Stimulated activated CD4-positive, alpha-beta T cell treated with anti-CD3 and anti-CD28 coated beads, Interleukin-15, amount 100 ng/mL, for 24 hours (primary cell): ENCODE measurements around the gene SH3YL1.
"Not testable (repeated sequence)": the region's sequence is repeated elsewhere in the genome, so short reads cannot be mapped to it uniquely, and the experiment has no call there.

Experiments used
- DNase-seq: peaks from one replicate; pipeline ENCODE4 v3.0.0-alpha.2; 2020

SH3YL1 gene

DNA sequence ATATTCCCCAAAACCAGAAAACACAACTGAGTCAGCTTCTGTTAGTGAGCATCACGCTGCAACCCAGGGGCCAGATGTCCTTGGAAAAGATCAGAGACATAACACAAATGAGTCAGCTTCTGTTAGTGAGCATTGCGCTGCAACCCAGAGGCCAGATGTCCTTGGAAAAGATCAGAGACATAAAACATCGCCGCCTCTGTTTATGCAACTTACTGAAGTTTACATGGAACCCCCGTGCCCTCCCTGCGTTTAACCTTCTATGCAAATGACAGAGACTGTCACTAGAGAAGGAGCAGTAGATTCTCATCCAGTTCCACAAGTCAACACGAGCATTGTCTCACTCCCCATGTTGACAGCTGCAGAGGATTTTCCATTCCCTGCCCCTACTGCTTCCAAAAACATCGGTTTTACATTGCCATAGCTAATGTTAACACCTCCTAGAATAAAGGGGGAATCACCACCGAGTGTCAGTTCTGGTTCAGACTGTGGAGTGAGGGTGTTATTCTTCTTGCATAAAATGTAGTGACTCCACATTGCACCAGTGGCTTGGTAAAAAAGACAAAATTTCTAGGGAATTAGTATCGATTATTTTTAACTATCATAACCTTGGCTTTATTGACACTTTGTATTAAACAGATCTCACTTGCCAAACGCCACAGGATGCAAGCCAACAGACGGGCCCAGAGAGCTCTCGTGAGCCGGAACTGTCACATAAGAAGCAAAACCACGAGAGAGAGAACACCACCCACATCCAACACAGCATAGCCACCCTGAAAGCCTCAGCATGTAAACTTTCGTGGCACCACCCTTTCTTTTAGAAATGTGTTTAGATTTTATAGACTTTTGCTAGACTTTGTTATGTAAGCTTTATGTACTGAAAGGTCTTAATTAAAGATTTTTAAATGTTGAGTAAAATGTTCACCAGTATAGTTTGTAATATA lies 87.7 kb downstream of the SH3YL1 start:
- DNase-seq, result peak; percentile 51

DNA sequence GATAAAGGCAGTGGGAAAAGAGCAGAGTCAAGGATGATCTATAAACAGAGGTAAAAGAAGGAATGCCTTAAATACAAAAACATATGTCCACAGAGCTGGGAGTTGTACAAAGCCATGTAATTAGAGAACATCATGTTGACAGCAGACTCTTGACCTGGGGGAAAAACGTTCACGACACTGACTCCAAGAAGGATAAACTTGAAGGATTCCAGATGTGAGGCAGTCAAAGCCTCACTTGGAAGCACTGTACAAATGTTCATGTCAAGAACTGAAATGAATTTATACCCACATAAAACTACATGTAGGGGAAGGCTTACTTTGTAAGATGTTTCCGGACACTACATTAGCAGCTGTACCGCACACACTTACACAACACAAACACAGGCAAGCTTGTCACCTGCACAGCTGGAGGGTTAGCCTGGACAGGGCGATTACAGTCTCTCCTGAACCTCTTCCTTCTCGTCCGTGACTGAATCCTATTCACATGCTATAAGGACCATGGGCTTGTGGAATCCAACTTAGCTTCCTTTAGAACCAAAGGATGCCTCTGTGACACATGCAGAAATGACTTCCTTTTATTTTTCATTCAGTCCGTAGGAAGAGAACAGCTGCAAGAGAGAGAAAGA lies 88.6 kb downstream of the SH3YL1 start:
- DNase-seq, result no peak

DNA sequence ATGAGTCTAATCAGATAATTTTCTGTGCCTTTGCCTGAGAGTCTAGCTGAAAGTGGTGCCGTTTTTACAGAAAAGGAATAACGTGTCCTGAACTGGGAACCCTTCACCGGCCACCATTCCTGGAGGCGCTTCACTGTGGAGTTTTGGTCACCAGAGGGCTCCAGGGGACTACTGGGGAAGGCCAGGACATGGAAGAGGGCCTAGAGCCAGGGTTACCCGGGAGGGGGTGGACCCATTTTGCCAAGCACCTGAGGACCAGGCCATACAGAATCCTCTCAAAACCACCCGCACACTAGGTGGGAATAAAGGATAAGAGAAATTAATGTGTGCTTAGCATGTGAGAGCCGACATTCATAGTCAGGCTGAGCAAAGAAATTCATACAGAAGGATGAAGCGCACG lies 91.7 kb downstream of the SH3YL1 start:
- not testable (repeated sequence) for DNase-seq

DNA sequence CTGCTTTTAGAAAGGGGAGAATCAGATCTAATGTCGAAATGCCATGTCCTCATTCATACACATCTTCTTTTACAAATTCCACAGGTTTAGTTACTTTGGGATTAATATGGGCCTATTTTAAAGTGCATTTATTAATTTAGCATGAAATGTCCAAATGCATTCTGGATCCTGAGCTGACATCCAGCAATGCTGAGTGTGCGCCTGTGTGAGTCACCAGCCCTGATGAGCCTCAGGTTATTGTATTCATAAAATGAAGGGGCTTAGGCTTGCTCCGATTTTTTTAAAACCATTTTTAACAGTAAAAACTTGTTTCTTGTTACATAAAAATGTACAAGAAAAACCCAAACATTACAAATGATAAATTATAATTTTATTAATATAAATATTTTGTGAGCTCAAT lies 94.1 kb downstream of the SH3YL1 start:
- DNase-seq, result no peak
